ENCODE data around the gene PDZRN4.

- TF ChIP-seq POLR2AphosphoS5 (IDR thresholded peaks at IDR 0.05; ENCODE audit: insufficient read depth, low read depth, low read length) (no peak), CTCF (IDR thresholded peaks at IDR 0.05; ENCODE audit: extremely low read depth in 1 of 2, insufficient read depth in 1 of 2, low read depth in 1 of 2, low read length in 2 of 2) (no peak), GATA2 (IDR thresholded peaks at IDR 0.05; ENCODE audit: insufficient read depth, insufficient read length, low read depth, low read length) (no peak), POLR2A (IDR thresholded peaks at IDR 0.05; ENCODE audit: low read depth, low read length) (no peak), EZH2 (IDR thresholded peaks at IDR 0.05; ENCODE audit: borderline replicate concordance, low read depth, low read length, severe bottlenecking) (no peak), JUN (IDR thresholded peaks at IDR 0.05; ENCODE audit: borderline replicate concordance, insufficient read depth, insufficient read length, low read depth) (no peak)
- TF ChIP-seq, protein P1, sequence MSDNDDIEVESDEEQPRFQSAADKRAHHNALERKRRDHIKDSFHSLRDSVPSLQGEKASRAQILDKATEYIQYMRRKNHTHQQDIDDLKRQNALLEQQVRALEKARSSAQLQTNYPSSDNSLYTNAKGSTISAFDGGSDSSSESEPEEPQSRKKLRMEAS (IDR thresholded peaks at IDR 0.05; ENCODE audit: insufficient read depth, insufficient read length) = no peak
Measured at GRCh38 chr12:41334390-41334789, 146.3 kb downstream of the PDZRN4 start.
